HEK293 (cell line): ENCODE results near the gene CACNG3.

Experiments
- CTCF ChIA-PET: fragments of 350-600 bp; formaldehyde crosslinking; extraction: SDS; loops from one replicate; lab custom pipeline; 2021; ENCODE audit warnings: antibody characterized with exemption; lab: Yijun Ruan, JAX
- POLR2A ChIA-PET: fragments of 300-600 bp; formaldehyde crosslinking; extraction: SDS; loops from one replicate; lab custom pipeline; 2020; ENCODE audit warnings: antibody characterized with exemption, inconsistent platforms; lab: Yijun Ruan, JAX
- H3K27ac ChIP-seq: fragments of 200-500 bp; sonication (Bioruptor generic); 2 replicates; pipeline ENCODE4 v1.5.1; 2014; ENCODE audit warnings: low read depth, low read length, control low read depth, inconsistent platforms; ENCODE audit errors: extremely low read depth
- H3K36me3 ChIP-seq, 2 experiments: fragments of 200-500 bp in 1 of 2; sonication (Bioruptor generic) in 1 of 2; 1 replicate in 1 of 2; 2 replicates in 1 of 2; pipeline ENCODE4 v1.5.1; 2014 to 2017; ENCODE audit warnings: inconsistent platforms in 2 of 2, low read length in 2 of 2; ENCODE audit not compliant: control insufficient read depth in 2 of 2, insufficient read depth in 1 of 2
- H3K4me1 ChIP-seq: fragments of 200-500 bp; sonication (Bioruptor generic); 2 replicates; pipeline ENCODE4 v1.5.1; 2014; ENCODE audit warnings: mild to moderate bottlenecking, low read length, inconsistent platforms; ENCODE audit not compliant: control insufficient read depth, insufficient read depth
- H3K4me3 ChIP-seq: 2 replicates; pipeline ENCODE4 v1.5.1; 2011; ENCODE audit warnings: low read depth, mild to moderate bottlenecking, control low read depth, low read length, moderate library complexity
- H3K9me3 ChIP-seq: fragments of 200-500 bp; sonication (Bioruptor generic); 2 replicates; pipeline ENCODE4 v1.5.1; 2014; ENCODE audit warnings: low read depth, low read length, inconsistent platforms; ENCODE audit not compliant: control insufficient read depth, insufficient read depth
- BCL11B ChIP-seq: fragments of 450-650 bp; formaldehyde crosslinking; IDR thresholded peaks from 2 replicates; pipeline ENCODE4 v1.5.1; 2016; ENCODE audit warnings: low read depth, missing biosample characterization, missing genetic modification characterization
- OSR2 ChIP-seq: fragments of 450-650 bp; formaldehyde crosslinking; IDR thresholded peaks from 2 replicates; pipeline ENCODE4 v1.5.1; 2016; ENCODE audit warnings: missing biosample characterization, missing genetic modification characterization
- SP2 ChIP-seq: fragments of 450-650 bp; formaldehyde crosslinking; IDR thresholded peaks from 2 replicates; pipeline ENCODE4 v1.5.1; 2016; ENCODE audit warnings: missing biosample characterization, missing genetic modification characterization
- YY1 ChIP-seq: fragments of 450-650 bp; formaldehyde crosslinking; IDR thresholded peaks from 2 replicates; pipeline ENCODE4 v1.5.1; 2018; ENCODE audit warnings: missing biosample characterization, missing genetic modification characterization
- ZNF10 ChIP-seq: fragments of 450-650 bp; formaldehyde crosslinking; IDR thresholded peaks from 2 replicates; pipeline ENCODE4 v1.5.1; 2017; ENCODE audit warnings: missing biosample characterization, missing genetic modification characterization
- ZNF140 ChIP-seq: fragments of 450-650 bp; formaldehyde crosslinking; IDR thresholded peaks from 2 replicates; pipeline ENCODE4 v1.5.1; 2016; ENCODE audit warnings: missing biosample characterization, missing genetic modification characterization
- ZNF174 ChIP-seq: fragments of 450-650 bp; formaldehyde crosslinking; IDR thresholded peaks from 2 replicates; pipeline ENCODE4 v1.5.0; 2017; ENCODE audit warnings: missing biosample characterization, mild to moderate bottlenecking, missing genetic modification characterization
- ZNF266 ChIP-seq: fragments of 450-650 bp; formaldehyde crosslinking; IDR thresholded peaks from 2 replicates; pipeline ENCODE4 v1.5.1; 2016; ENCODE audit warnings: missing biosample characterization, missing genetic modification characterization, low read depth
- ZNF292 ChIP-seq: fragments of 450-650 bp; formaldehyde crosslinking; IDR thresholded peaks from 2 replicates; pipeline ENCODE4 v1.5.1; 2016; ENCODE audit warnings: low read depth, missing biosample characterization, missing genetic modification characterization, borderline replicate concordance
- ZNF354C ChIP-seq: fragments of 450-650 bp; formaldehyde crosslinking; IDR thresholded peaks from 2 replicates; pipeline ENCODE4 v1.5.1; 2016; ENCODE audit warnings: missing biosample characterization, missing genetic modification characterization, low read depth, borderline replicate concordance
- ZNF473 ChIP-seq: fragments of 450-650 bp; formaldehyde crosslinking; IDR thresholded peaks from 2 replicates; pipeline ENCODE4 v1.5.1; 2017; ENCODE audit warnings: missing biosample characterization, missing genetic modification characterization
- ZNF48 ChIP-seq: fragments of 450-650 bp; formaldehyde crosslinking; IDR thresholded peaks from 2 replicates; pipeline ENCODE4 v1.5.1; 2016; ENCODE audit warnings: missing biosample characterization, missing genetic modification characterization
- ZNF514 ChIP-seq: fragments of 450-650 bp; formaldehyde crosslinking; IDR thresholded peaks from 2 replicates; pipeline ENCODE4 v1.5.1; 2016; ENCODE audit warnings: missing biosample characterization, missing genetic modification characterization
- ZNF561 ChIP-seq: fragments of 450-650 bp; IDR thresholded peaks from 2 replicates; pipeline ENCODE4 v1.5.1; 2018; ENCODE audit warnings: missing biosample characterization, missing genetic modification characterization, borderline replicate concordance
- ZNF610 ChIP-seq: fragments of 450-650 bp; formaldehyde crosslinking; IDR thresholded peaks from 2 replicates; pipeline ENCODE4 v1.5.1; 2016; ENCODE audit warnings: missing biosample characterization, missing genetic modification characterization, borderline replicate concordance
- ZNF621 ChIP-seq: fragments of 450-650 bp; formaldehyde crosslinking; IDR thresholded peaks from 2 replicates; pipeline ENCODE4 v1.5.1; 2017; ENCODE audit warnings: missing biosample characterization, missing genetic modification characterization
- ZNF664 ChIP-seq: fragments of 450-650 bp; formaldehyde crosslinking; IDR thresholded peaks from 2 replicates; pipeline ENCODE4 v1.5.1; 2016; ENCODE audit warnings: missing biosample characterization, missing genetic modification characterization
- ZNF701 ChIP-seq: fragments of 450-650 bp; formaldehyde crosslinking; IDR thresholded peaks from 2 replicates; pipeline ENCODE4 v1.5.1; 2016; ENCODE audit warnings: missing biosample characterization, missing genetic modification characterization
- ZNF768 ChIP-seq: fragments of 450-650 bp; formaldehyde crosslinking; IDR thresholded peaks from 2 replicates; pipeline ENCODE4 v1.5.1; 2018; ENCODE audit warnings: missing biosample characterization, mild to moderate bottlenecking, missing genetic modification characterization
- ZSCAN16 ChIP-seq: fragments of 450-650 bp; formaldehyde crosslinking; IDR thresholded peaks from 2 replicates; pipeline ENCODE4 v1.5.1; 2016; ENCODE audit warnings: missing biosample characterization, missing genetic modification characterization
- ZSCAN30 ChIP-seq: fragments of 450-650 bp; IDR thresholded peaks from 2 replicates; pipeline ENCODE4 v1.5.1; 2018; ENCODE audit warnings: missing biosample characterization, mild to moderate bottlenecking, missing genetic modification characterization, moderate library complexity
- TF ChIP-seq, protein P1 (sequence below): fragments of 450-650 bp; formaldehyde crosslinking; IDR thresholded peaks from 2 replicates; pipeline ENCODE4 v1.5.1; 2016; ENCODE audit warnings: missing biosample characterization, missing genetic modification characterization, borderline replicate concordance
- TF ChIP-seq, protein P2 (sequence below): fragments of 450-650 bp; formaldehyde crosslinking; IDR thresholded peaks from 2 replicates; pipeline ENCODE4 v1.5.1; 2016; ENCODE audit warnings: missing biosample characterization, missing genetic modification characterization
- TF ChIP-seq, protein P3 (sequence below): fragments of 450-650 bp; formaldehyde crosslinking; IDR thresholded peaks from 2 replicates; pipeline ENCODE4 v1.5.1; 2017; ENCODE audit warnings: missing biosample characterization, missing genetic modification characterization
- TF ChIP-seq, protein P4 (sequence below): fragments of 450-650 bp; formaldehyde crosslinking; IDR thresholded peaks from 2 replicates; pipeline ENCODE4 v1.5.1; 2016; ENCODE audit warnings: missing biosample characterization, missing genetic modification characterization, low read depth
- TF ChIP-seq, protein P5 (sequence below): fragments of 450-650 bp; formaldehyde crosslinking; IDR thresholded peaks from 2 replicates; pipeline ENCODE4 v1.5.1; 2017; ENCODE audit warnings: missing biosample characterization, missing genetic modification characterization

The CACNG3 gene

DNA sequence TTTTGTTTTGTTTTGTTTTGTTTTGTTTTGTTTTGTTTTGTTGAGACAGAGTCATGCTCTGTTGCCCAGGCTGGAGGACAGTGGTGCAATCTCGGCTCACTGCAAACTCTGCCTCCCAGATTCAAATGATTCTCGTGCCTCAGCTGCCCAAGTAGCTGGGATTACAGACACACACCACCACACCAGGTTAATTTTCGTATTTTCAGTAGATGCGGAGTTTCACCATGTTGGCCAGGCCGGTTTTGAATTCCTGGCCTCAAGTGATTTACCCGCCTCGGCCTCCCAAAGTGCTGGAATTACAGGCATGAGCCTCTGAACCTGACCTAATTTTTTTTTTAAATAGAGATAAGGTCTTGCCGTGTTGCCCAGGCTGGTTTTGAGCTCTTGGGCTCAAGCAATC lies 46.5 kb downstream of the CACNG3 start:
- TF ChIP-seq ZNF610 (tag by site-specific recombination) (no peak), SP2 (tag by site-specific recombination) (no peak), ZNF664 (tag by site-specific recombination) (no peak), ZNF48 (tag by site-specific recombination) (no peak), BCL11B (tag by site-specific recombination) (no peak), ZNF10 (tag by site-specific recombination) (no peak), ZNF292 (tag by site-specific recombination) (no peak), ZNF621 (tag by site-specific recombination) (no peak), ZNF140 (tag by site-specific recombination) (no peak), YY1 (tag by site-specific recombination) (no peak), ZSCAN16 (no peak), ZSCAN30 (no peak)
- TF ChIP-seq, protein P1, sequence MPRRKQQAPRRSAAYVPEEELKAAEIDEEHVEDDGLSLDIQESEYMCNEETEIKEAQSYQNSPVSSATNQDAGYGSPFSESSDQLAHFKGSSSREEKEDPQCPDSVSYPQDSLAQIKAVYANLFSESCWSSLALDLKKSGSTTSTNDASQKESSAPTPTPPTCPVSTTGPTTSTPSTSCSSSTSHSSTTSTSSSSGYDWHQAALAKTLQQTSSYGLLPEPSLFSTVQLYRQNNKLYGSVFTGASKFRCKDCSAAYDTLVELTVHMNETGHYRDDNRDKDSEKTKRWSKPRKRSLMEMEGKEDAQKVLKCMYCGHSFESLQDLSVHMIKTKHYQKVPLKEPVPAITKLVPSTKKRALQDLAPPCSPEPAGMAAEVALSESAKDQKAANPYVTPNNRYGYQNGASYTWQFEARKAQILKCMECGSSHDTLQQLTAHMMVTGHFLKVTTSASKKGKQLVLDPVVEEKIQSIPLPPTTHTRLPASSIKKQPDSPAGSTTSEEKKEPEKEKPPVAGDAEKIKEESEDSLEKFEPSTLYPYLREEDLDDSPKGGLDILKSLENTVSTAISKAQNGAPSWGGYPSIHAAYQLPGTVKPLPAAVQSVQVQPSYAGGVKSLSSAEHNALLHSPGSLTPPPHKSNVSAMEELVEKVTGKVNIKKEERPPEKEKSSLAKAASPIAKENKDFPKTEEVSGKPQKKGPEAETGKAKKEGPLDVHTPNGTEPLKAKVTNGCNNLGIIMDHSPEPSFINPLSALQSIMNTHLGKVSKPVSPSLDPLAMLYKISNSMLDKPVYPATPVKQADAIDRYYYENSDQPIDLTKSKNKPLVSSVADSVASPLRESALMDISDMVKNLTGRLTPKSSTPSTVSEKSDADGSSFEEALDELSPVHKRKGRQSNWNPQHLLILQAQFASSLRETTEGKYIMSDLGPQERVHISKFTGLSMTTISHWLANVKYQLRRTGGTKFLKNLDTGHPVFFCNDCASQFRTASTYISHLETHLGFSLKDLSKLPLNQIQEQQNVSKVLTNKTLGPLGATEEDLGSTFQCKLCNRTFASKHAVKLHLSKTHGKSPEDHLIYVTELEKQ (tag by site-specific recombination) = no peak
- TF ChIP-seq, protein P2, sequence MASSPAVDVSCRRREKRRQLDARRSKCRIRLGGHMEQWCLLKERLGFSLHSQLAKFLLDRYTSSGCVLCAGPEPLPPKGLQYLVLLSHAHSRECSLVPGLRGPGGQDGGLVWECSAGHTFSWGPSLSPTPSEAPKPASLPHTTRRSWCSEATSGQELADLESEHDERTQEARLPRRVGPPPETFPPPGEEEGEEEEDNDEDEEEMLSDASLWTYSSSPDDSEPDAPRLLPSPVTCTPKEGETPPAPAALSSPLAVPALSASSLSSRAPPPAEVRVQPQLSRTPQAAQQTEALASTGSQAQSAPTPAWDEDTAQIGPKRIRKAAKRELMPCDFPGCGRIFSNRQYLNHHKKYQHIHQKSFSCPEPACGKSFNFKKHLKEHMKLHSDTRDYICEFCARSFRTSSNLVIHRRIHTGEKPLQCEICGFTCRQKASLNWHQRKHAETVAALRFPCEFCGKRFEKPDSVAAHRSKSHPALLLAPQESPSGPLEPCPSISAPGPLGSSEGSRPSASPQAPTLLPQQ = no peak
- no peaks in the 10 kb centered on the region for H3K36me3 ChIP-seq
- H3K4me3 ChIP-seq = no peak overlapping the region
- H3K9me3 ChIP-seq = no peaks in the 10 kb centered on the region
- CTCF ChIA-PET = no interaction called here
- H3K4me1 ChIP-seq = no peaks in the 10 kb centered on the region
- POLR2A ChIA-PET = no interaction called here
- no peak overlapping the region for H3K27ac ChIP-seq

DNA sequence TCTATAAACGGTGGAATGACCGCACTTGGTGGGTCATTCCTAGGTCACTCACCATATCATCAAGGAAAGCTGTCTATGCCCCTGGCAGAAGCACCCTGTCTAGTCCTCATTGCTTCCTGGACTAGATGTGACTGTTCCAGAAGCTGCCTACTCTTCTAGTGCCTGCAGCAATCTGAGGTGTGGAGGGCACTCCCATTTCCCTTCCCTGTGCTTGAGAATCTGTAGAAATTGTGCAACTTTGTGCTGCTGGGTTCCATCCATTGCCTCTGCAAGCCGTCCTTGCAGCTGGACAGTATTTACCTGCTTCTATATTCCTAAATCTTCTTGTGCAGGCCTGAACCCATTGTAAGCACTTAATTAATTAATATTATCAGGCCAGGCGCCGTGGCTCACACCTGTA lies 52.1 kb downstream of the CACNG3 start:
- no peak overlapping the region for H3K4me3 ChIP-seq
- TF ChIP-seq, protein P3, sequence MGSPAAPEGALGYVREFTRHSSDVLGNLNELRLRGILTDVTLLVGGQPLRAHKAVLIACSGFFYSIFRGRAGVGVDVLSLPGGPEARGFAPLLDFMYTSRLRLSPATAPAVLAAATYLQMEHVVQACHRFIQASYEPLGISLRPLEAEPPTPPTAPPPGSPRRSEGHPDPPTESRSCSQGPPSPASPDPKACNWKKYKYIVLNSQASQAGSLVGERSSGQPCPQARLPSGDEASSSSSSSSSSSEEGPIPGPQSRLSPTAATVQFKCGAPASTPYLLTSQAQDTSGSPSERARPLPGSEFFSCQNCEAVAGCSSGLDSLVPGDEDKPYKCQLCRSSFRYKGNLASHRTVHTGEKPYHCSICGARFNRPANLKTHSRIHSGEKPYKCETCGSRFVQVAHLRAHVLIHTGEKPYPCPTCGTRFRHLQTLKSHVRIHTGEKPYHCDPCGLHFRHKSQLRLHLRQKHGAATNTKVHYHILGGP (tag by site-specific recombination) = no peak
- no peak for TF ChIP-seq ZNF266 (tag by site-specific recombination)
- TF ChIP-seq ZNF768 (tag by site-specific recombination) = no peak
- TF ChIP-seq, protein P4, sequence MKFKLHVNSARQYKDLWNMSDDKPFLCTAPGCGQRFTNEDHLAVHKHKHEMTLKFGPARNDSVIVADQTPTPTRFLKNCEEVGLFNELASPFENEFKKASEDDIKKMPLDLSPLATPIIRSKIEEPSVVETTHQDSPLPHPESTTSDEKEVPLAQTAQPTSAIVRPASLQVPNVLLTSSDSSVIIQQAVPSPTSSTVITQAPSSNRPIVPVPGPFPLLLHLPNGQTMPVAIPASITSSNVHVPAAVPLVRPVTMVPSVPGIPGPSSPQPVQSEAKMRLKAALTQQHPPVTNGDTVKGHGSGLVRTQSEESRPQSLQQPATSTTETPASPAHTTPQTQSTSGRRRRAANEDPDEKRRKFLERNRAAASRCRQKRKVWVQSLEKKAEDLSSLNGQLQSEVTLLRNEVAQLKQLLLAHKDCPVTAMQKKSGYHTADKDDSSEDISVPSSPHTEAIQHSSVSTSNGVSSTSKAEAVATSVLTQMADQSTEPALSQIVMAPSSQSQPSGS (tag by site-specific recombination) = no peak
- no peak for TF ChIP-seq ZNF561
- TF ChIP-seq ZNF473 (tag by site-specific recombination) = no peak
- no peak for TF ChIP-seq ZNF701 (tag by site-specific recombination)
- no peak for TF ChIP-seq OSR2
- no peak for TF ChIP-seq ZNF354C (tag by site-specific recombination)
- TF ChIP-seq ZNF514 (tag by site-specific recombination) = no peak
- TF ChIP-seq, protein P5, sequence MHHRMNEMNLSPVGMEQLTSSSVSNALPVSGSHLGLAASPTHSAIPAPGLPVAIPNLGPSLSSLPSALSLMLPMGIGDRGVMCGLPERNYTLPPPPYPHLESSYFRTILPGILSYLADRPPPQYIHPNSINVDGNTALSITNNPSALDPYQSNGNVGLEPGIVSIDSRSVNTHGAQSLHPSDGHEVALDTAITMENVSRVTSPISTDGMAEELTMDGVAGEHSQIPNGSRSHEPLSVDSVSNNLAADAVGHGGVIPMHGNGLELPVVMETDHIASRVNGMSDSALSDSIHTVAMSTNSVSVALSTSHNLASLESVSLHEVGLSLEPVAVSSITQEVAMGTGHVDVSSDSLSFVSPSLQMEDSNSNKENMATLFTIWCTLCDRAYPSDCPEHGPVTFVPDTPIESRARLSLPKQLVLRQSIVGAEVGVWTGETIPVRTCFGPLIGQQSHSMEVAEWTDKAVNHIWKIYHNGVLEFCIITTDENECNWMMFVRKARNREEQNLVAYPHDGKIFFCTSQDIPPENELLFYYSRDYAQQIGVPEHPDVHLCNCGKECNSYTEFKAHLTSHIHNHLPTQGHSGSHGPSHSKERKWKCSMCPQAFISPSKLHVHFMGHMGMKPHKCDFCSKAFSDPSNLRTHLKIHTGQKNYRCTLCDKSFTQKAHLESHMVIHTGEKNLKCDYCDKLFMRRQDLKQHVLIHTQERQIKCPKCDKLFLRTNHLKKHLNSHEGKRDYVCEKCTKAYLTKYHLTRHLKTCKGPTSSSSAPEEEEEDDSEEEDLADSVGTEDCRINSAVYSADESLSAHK = no peak
- TF ChIP-seq ZNF174 (tag by site-specific recombination) = no peak
- TF ChIP-seq, all 188 proteins: peak for 0
- no peaks in the 10 kb centered on the region for H3K36me3 ChIP-seq
- no peaks in the 10 kb centered on the region for H3K9me3 ChIP-seq
- POLR2A ChIA-PET = interaction anchor here (0.6 kb wide), 1 partner anchor 208 kb away, joined by 3 read pairs; no protein-coding TSS in a partner anchor
- H3K4me1 ChIP-seq = no peaks in the 10 kb centered on the region
- CTCF ChIA-PET = no interaction called here
- H3K27ac ChIP-seq = no peak overlapping the region
